Measurements from ENCODE around the gene DLAT.
"Not testable (repeated sequence)": the region's sequence is repeated elsewhere in the genome, so short reads cannot be mapped to it uniquely, and the experiment has no call there.

DLAT gene

GRCh38 chr11:112024773-112025678 lies at the start of gene DLAT:
DLAT (plus strand) TSS chr11:112025408; CDS start chr11:112025473, 65 bp downstream.
- DNase-seq, result peak in 1 of 2 experiments; percentile 41

GRCh38 chr11:111976119-111976766 lies 49.0 kb upstream of the DLAT start:
- DNase-seq, result no peak

- peak in 1 of 2 experiments; percentile 12 for DNase-seq
Measured at GRCh38 chr11:111976767-111977145, 48.5 kb upstream of the DLAT start.

GRCh38 chr11:111977146-111978027 lies 47.8 kb upstream of the DLAT start:
- DNase-seq, result peak in 1 of 2 experiments; percentile 8

- DNase-seq, result peak; percentile 72 to 87
Measured at GRCh38 chr11:111978028-111978771, 47.0 kb upstream of the DLAT start.

GRCh38 chr11:111980062-111980461 lies 45.1 kb upstream of the DLAT start:
- no peak for DNase-seq

- no peak for DNase-seq
Measured at GRCh38 chr11:111981270-111981669, 43.9 kb upstream of the DLAT start.

GRCh38 chr11:111982019-111982464 lies 43.2 kb upstream of the DLAT start:
- peak in 1 of 2 experiments; percentile 60 for DNase-seq

GRCh38 chr11:111982541-111983186 lies 42.5 kb upstream of the DLAT start:
- no peak for DNase-seq

GRCh38 chr11:111983187-111983986 lies 41.8 kb upstream of the DLAT start:
- DNase-seq, result no peak

- no peak for DNase-seq
Measured at GRCh38 chr11:111986589-111986988, 38.6 kb upstream of the DLAT start.

- no peak for DNase-seq
Measured at GRCh38 chr11:111990381-111990780, 34.8 kb upstream of the DLAT start.

- no peak for DNase-seq
Measured at GRCh38 chr11:111992206-111992855, 32.9 kb upstream of the DLAT start.

GRCh38 chr11:111996129-111996528 lies 29.1 kb upstream of the DLAT start:
- DNase-seq, result no peak

- not testable (repeated sequence) for DNase-seq
Measured at GRCh38 chr11:111996669-111997068, 28.5 kb upstream of the DLAT start.

- DNase-seq, result no peak
Measured at GRCh38 chr11:111999111-111999510, 26.1 kb upstream of the DLAT start.

- no peak for DNase-seq
Measured at GRCh38 chr11:112000703-112001102, 24.5 kb upstream of the DLAT start.

GRCh38 chr11:112002491-112003216 lies 22.6 kb upstream of the DLAT start:
- DNase-seq, result no peak

GRCh38 chr11:112004389-112004788 lies 20.8 kb upstream of the DLAT start:
- no peak for DNase-seq

Data from cerebellar nuclear complex (tissue), 1 donor.